ENCODE data around the gene COX19. TPM values are rescaled to one million over a fixed set of nuclear protein-coding genes. Genes with fewer than 3 reads are reported as not detected.
"Not testable (repeated sequence)": the region's sequence is repeated elsewhere in the genome, so short reads cannot be mapped to it uniquely, and the experiment has no call there.

The COX19 gene
- total RNA-seq, 1 donor from 2014 or later = 5.4 TPM

- no peak for DNase-seq (ENCODE audit: low read depth)
- no peak overlapping the region for H3K4me3 ChIP-seq (ENCODE audit: low read depth, low read length)
- no peak for TF ChIP-seq CTCF (conservative IDR thresholded peaks at IDR 0.05; ENCODE audit: low read depth, low read length)
Observed at GRCh38 chr7:1010226-1010625, 34.9 kb upstream of the COX19 start.

GRCh38 chr7:1009747-1010146 lies 34.4 kb upstream of the COX19 start:
- DNase-seq (ENCODE audit: low read depth) = no peak
- TF ChIP-seq CTCF (conservative IDR thresholded peaks at IDR 0.05; ENCODE audit: low read depth, low read length) = no peak

DNA sequence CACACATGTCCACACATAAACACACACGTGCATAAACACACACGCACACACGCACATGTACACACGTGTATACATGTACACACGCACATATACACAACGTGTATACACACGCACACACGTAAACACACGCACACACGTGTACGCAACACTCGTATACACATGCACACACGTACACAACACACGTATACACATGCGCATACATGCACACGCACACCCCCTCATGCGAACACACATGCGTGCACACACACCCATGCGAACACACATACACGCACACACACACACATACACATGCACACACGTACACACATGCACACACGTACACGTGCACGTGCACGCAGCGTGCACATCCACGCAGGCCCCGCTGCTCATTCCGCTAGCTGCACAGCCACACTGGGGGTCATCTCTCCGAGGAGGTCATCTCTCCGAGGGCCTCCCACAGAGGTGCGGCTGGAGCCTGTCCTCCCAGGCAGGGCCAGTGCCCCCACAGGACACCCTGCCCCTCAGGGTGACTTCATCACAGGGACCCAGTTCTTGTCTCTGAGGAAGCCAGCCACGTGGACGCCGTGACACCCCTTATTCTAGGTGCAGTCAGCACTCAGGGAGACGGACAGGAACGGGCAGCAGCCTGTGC lies 33.5 kb upstream of the COX19 start:
- no peak overlapping the region for H3K4me3 ChIP-seq (ENCODE audit: low read depth, low read length)
- DNase-seq (ENCODE audit: low read depth) = no peak
- no peak for TF ChIP-seq CTCF (conservative IDR thresholded peaks at IDR 0.05; ENCODE audit: low read depth, low read length)

More at GRCh38 chr7:1009747-1010146, 34.4 kb upstream of the COX19 start:
- no peak overlapping the region for H3K4me3 ChIP-seq (ENCODE audit: low read depth, low read length)

DNA sequence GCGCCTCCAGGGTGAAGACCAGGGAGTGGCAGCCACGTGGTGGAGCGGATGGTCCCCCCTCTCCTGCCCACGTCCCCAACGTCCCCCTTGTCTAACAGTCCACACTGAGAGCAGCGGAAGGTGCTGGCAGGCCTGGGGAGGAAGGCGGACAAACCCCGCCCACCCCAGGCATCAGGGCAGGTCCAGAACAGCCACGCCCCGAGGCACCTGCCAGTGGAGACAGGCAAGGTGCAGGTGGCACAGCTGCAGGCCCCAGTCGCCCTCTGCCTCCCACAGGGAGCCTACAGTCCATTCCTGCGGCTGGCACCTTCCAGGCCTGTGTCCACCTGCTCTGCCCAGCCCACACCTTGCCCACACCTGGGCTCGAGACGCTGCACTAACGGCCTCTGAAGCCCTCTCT lies 32.6 kb upstream of the COX19 start:
- DNase-seq (ENCODE audit: low read depth) = no peak
- no peak overlapping the region for H3K4me3 ChIP-seq (ENCODE audit: low read depth, low read length)
- no peak for TF ChIP-seq CTCF (conservative IDR thresholded peaks at IDR 0.05; ENCODE audit: low read depth, low read length)

DNA sequence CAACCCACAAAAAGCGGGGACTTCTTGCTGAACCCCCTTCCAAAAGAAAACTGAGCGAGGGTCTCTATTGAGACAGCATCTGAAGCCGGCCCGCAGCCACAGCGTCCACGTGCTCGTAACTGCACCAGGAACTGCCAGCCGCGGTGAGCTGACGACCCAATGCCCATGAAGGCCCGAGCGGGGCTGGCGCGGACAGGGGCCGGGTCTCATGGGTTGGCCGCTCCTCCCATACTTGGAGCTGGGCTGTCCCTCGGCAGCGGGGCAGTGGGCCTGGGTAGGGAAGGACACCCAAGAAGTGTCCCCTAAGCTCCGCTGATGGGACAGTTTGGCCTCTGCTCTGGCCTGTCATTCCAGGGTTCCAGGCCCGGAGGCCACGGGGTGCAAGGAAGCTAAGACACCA lies 30.0 kb upstream of the COX19 start:
- H3K4me3 ChIP-seq (ENCODE audit: low read depth, low read length) = no peak overlapping the region
- DNase-seq (ENCODE audit: low read depth) = no peak
- no peak for TF ChIP-seq CTCF (conservative IDR thresholded peaks at IDR 0.05; ENCODE audit: low read depth, low read length)

GRCh38 chr7:1004018-1004852 lies 28.9 kb upstream of the COX19 start:
- no peak for DNase-seq (ENCODE audit: low read depth)
- H3K4me3 ChIP-seq (ENCODE audit: low read depth, low read length) = no peak overlapping the region
- TF ChIP-seq CTCF (conservative IDR thresholded peaks at IDR 0.05; ENCODE audit: low read depth, low read length) = no peak

- not testable (repeated sequence) for DNase-seq (ENCODE audit: low read depth)
Observed at GRCh38 chr7:1002445-1002844, 27.1 kb upstream of the COX19 start.

GRCh38 chr7:1002026-1002425 lies 26.7 kb upstream of the COX19 start:
- H3K4me3 ChIP-seq (ENCODE audit: low read depth, low read length); DNase-seq (ENCODE audit: low read depth): not testable (repeated sequence)

More at GRCh38 chr7:1002445-1002844, 27.1 kb upstream of the COX19 start:
- not testable (repeated sequence) for H3K4me3 ChIP-seq (ENCODE audit: low read depth, low read length)

DNA sequence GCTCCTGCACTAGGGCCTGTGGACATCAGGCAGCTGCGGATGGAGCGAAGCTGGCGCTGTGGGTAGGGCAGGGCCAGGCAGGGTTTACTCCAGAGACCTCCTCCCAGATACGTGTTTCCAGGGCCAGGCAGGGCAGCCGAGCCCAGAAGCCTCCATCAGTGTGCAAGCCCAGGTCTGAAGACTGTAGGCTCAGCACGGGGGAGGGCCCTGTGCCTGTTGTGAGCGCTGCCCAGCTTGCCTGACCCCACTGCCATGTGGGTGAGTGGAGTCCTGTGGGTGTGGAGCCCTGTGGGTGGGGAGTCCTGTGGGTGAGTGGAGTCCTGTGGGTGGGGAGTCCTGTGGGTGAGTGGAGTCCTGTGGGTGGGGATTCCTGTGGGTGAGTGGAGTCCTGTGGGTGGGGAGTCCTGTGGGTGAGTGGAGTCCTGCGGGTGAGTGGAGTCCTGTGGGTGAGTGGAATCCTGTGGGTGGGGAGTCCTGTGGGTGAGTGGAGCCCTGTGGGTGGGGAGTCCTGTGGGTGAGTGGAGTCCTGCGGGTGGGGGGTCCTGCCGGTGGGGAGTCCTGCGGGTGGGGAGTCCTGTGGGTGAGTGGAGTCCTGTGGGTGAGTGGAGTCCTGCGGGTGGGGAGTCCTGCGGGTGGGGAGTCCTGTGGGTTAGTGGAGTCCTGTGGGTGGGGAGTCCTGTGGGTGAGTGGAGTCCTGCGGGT lies 25.9 kb upstream of the COX19 start:
- not testable (repeated sequence) for H3K4me3 ChIP-seq (ENCODE audit: low read depth, low read length); DNase-seq (ENCODE audit: low read depth)
